ENCODE data around the gene SUGCT.
"Not testable (repeated sequence)": the region's sequence is repeated elsewhere in the genome, so short reads cannot be mapped to it uniquely, and the experiment has no call there.

The SUGCT gene

DNA sequence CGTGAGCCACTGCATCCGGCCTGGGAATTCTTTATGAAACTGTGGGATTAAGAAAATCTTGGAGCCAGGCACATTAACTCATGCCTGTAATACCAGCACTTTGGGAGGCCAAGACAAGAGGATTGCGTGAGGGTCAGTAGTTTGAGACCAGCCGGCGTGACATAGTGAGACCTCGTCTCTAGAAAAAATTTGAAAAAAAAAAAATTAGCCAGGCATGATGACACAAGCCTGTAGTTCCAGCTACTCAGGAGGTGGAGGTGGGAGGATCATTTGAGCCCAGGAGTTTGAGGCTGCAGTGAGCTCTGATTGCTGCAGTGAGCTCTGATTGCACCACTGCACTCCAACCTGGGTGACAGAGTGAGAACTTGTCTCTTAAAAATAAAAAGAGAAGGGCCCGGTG is 69.8 kb downstream of the SUGCT start:
- DNase-seq: no peak

DNA sequence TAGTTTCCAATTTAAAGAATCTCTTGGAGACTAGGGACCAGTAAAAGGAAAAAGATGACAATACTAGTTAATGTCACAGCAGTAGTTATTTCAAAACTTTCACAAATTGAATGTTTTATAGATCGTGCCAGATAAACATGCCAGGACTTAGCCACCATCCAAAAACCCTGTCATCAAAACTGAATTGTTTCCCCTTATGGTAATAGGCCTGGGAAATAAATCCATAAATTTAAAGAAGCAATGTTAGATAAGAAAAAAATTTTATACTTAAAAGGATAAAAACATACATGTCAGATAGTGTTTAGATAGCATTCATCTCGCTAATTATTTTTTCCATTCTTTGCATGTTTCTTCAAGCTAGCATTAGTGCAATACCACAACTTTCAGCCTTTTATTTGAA is 71.2 kb downstream of the SUGCT start:
- DNase-seq: no peak

DNA sequence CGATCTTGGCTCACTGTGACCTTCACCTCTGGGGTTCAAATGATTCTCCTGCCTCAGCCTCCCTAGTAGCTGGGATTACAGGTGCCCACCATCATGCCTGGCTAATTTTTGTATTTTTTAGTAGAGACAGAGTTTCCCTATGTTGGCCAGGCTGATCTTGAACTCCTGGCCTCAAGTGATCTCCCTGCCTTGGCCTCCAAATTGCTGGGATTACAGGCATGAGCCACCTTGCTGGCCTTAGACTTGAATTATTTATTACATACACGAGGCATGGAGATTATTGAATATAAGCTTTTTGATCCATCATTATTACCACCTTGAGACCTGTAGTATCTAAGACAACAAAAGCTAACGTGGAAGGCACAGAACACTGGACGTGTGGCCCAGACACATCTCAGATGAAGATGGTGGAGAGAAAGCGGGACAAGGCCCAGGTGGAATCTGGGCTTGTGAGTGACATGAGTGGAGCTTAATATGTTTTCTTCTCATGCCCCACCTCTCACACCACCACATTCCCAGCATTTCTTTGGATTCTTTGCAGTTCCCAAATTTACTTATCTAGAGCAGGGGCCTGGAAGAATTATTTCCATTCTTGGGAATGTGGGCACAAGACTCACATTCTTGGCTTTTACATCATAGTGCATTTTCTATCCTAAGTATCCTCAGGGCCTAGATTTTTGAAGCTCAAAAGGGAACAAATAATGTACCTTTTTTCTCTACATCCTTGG is 76.6 kb downstream of the SUGCT start:
- DNase-seq: no peak

DNA sequence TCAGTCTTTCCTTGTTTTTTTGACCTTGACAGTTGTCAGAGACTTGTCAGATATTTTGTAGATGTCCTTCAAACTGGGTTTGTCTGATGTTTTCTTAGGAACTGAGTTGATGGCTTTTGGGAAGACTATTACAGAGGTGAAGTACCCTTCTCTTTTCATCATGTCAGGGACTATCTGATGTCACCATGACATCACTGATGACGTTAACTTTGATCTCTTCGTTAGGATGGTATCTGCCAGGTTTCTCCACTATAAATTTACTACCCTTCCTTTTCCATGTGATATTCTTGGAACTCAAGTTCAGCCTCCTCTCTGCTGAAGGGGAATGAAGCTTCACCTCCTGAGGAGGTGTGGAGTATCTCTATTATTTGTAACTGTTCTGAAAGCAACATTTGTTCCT is 78.5 kb downstream of the SUGCT start:
- no peak for DNase-seq

DNA sequence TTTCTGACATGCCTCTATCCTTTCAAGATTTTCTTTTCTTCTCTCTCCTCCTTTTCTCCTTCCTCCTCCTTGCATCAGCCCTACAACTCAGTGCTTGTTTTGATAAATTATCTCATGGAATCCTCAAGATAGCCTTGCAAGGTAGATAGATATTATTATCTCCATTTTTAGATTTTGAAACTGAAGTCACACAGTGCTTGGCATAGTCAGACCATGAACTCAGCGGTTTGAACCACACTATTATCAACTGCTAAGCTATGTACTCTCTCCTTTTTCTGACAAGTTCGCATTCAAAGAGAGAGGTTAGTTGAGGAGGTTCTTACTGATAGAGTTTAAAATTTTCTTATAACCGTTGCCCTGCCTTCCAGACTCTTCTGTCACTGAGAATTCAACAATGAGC is 79.1 kb downstream of the SUGCT start:
- DNase-seq: no peak

DNA sequence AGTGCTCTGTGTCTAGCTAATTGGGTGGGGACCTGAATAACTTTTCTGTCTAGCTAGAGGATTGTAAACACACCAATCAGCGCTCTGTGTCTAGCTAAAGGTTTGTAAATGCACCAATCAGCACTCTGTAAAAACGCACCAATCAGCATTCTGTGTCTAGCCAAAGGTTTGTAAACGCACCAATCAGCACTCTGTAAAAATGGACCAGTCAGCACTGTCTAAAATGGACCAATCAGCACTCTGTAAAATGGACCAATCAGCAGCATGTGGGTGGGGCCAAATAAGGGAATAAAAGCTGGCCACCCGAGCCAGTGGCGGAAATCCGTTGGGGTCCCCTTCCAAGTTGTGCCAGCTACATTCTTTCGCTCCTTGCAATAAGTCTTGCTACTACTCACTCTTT is 83.8 kb downstream of the SUGCT start:
- DNase-seq: not testable (repeated sequence)

DNA sequence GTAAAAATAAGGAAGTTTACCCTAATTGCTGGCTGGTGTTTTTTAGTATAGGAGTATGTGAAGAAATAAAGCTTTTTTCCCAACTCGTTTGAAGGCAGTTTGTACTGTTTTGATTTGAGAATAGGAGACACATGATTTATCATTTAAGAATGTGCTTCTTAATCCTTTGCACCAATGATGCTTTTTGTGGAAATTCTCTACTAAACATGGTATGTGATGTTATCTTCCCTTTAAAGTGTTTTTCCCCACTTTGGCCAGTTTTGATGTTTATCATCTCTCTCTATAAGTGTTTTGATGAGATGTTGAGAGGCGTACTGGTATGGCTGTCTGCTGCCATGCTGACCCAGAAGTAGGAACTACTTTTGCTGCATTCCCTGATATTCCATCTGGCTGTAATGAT is 85.1 kb downstream of the SUGCT start:
- DNase-seq: no peak

DNA sequence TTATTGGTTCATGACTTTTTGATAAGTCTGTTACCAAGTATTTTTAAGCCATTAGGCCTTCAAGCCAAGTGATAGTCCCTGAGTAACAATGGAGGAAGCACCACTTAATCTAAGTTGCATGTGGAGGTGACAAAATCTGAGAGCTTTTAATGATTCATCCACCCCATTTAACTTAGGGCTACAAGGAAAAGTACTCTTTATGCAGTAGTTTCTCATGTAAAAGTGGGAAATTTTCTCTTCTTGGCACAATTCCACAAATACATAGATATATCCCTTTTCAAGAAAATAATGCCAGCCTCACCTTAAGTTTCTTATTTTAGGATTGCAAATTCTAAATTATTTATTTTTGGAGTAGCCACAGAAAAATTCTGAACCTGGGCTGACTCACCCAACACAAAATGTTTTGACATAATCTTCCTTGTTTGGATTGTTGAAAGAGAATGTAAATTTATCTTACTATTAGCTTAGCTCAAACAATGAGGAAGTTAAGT is 85.7 kb downstream of the SUGCT start:
- DNase-seq: no peak

DNA sequence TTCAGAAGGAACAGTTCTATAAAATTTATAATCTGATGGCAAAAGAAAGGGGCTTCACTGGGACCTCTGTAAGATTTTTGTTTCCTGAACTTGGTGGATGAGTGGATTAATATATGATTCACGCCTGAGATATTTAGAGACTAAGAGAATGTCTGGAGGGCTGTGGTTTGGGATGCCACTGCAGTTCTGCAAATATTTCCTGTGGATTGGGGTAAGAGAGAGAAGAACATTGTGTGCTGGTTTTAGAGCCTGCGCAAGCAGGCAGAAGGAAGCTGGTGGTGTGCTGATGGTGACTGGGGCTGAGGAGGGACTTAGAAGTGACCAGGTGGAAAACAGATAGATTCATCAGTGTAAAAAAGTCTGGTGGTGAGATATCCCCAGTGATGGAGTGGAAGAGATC is 87.0 kb downstream of the SUGCT start:
- no peak for DNase-seq

DNA sequence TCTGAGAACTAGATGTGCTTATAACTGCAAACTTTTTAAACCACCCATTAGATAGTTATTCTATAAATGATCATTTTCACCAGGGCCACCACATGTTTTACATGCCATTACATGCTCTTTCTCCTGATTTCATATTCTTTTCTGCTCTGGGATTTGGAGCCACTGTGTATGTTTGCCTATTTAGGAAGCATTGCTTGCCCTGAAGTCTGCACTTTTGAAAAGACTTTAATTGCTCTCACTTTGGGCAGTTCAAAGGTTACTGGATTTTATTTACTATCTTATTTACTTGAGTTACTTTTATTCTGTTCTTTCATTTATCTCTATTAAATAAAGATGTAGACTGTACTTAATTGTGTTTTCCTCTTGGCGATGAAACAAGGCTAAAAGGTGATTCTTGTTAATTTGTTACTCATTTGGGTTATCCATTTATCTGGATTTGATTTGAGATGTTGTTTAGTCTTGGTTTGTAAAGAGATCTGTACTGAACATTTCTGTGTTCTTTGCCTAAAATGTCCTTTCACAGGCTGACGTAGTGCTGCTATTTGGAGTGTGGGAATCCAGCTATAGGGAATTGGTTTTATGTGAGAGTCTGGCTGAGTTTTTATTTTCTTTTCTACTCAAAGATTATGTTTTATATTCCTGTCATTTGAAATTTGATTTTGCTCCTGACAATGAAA is 88.8 kb downstream of the SUGCT start:
- DNase-seq: no peak

DNA sequence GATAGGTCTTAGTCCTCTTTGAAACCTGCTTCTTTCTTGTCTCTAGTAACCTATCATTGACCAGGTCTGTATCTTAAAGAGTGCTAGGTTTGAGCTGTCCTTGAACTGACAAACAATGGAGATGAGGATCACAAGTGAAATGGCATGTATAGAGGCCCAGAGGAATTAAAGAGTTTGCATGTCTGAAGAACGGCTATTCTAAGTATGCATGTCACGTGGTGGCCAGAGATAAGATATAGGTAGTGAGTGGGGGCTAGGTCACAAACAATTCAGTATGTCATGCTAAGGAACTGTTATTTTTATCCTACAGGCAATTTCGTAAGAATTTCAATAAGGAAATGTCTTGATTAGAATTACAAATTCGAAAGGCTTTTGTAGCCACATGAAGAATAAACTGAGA is 95.3 kb downstream of the SUGCT start:
- DNase-seq: no peak

DNA sequence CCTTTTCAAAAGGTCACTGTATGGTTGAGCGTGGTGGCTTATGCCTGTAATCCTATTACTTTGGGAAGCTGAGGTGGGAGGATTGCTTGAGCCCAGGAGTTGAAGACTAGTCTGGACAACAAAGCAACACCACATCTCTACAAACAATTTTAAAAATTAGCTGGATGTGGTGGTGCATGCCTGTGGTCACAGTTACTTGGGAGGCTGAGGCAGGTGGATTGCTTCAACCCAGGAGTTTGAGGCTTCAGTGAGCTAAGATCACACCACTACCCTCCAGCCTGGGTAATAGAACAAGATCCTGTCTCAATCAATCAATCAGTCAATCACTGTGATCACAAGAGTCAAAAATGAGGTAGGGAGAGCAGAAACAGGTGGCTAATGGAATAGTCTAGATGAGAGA is 97.0 kb downstream of the SUGCT start:
- no peak for DNase-seq

DNA sequence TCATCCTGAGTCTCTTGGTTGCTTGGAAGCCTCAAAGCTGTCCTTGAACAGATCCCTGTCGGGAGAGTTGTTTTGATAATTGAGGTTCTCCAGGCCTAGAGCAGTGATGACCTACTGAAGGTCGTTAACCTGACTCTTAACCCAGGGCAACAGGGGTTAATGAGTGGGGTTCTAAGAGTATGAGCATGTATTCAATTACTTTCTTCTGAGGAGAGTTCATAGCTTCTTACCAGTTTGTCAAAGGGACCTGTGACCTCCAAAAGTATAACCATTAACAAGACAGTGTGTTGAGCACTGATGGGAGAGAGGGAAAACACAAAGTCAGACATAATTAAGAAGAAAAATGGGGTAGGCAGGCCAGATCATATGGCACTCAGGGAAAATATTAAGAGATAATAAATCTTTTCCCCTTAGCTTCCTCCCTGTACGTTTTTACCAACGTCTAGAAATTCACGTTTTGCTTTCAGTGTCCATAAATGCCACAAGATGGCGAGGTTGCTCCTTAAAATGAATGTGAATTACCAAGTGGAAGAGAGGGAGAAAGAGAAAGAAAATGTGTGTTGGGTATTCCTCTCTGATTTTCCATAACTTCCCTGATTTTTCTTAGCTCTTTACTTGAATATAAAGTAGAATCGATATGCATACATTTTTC is 97.6 kb downstream of the SUGCT start:
- DNase-seq: no peak

DNA sequence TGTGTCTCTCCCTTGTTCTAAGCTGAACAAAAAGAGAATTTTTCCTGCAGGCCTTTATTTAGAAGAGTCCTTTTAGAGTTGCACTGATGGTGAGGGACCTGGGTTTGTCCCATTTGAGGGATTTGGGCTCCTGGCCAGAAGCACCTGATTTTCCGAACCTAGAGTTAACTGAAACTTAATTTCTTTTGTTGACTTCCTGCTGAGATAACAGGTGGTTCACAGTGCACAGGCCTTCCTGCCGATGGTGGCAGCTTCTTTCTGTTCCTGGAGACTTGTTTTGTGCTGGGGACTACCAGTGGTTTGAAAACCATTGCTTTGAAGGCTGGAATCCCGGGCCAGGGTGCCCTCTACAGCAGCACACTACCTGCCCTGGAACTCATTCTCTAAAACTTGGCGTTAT is 99.2 kb downstream of the SUGCT start:
- no peak for DNase-seq

DNA sequence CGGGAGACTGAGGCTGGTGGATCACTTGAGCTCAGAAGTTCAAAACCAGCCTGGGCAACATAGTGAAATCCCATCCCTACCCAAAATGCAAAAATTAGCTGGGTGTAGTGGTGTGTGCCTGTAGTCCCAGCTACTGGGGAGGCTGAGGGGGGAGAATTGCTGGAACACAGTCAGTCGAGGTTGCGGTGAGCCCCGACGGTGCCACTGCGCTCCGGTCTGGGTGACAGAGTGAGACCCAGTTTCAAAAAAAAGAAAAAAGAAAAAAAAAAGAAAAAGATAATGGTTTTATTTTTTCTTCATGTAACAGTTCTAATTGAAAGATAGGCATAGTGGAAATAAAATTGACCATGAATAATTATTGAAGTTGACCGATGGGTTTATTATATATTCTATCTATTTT is 99.9 kb downstream of the SUGCT start:
- no peak for DNase-seq

DNA sequence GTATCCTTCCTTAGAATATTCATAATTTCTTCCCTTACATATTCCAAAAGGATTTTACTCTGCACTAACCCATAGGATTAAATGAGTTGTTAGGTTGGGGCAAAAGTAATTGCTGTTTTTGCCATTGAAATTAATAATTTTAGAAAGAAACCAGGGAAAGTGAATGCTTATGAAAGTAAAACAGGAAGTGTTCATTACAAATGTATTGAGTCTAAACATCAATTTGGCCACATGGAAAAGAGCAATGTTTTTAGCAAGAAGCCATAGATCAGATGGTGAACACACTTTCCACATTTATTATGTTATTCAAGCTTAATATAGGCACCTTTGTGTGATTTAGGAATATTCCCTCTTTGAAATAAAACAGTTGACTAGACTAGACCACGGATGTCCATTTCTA is 102.9 kb downstream of the SUGCT start:
- no peak for DNase-seq

DNA sequence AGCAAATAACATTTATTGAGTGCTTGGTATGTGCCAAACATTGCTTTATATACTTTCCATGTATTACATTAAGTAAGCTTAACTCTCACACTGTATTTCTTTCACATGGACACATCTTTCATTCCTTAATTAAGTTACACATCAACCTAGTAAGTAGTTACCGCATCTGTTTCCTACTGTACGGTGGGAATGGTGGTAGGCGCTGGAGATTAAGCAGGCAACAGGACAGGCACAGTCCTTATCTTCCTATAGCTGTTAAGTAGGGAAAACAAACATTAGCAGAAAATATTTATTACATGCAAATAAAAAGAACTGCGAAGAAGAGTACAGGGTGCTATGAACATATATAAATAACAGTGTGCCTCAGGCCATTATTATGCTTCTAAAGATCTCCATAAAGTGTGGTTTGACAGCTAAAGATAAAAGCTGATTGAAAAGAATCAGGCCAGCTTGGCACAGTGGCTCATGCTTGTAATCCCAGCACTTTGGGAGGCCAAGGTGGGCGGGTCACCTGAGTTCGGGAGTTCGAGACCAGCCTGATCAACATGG is 105.0 kb downstream of the SUGCT start:
- no peak for DNase-seq

DNA sequence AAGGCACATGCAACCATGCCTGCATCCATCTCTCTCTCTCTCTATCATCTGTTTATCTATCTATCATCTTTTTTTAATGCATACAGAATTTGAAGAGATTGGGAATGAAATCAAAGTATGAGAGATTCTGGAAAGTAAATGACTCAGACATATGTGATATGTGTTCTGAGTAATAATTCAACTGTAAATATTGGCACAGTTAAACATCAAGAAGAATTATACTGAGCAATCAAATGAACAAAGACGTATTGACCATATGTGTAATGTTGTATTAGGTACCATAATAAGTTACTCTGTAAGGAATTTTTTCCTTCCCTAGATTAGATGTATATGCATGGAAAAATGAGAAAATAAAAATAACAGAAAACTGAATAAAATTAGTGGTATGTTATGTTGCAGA is 108.3 kb downstream of the SUGCT start:
- no peak for DNase-seq

DNA sequence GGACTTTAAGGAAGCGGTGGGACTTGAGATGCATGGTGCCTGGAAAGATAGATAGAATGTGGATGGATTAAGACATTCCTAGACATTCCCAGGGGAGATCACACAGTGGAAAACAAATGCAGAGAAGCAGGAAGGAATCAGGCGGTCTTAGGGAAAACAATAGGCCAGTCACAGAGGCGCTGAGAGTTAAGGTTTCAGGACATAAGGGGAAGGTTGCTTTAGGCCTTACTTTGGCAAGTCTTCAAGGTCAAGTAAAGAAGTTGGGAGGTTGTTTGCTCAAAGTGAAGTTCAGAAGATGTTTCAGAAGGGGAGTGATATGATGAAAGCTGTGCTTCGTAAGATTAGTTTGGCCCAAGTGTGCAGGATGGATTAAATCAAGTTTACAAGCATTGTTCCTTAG is 109.4 kb downstream of the SUGCT start:
- no peak for DNase-seq

DNA sequence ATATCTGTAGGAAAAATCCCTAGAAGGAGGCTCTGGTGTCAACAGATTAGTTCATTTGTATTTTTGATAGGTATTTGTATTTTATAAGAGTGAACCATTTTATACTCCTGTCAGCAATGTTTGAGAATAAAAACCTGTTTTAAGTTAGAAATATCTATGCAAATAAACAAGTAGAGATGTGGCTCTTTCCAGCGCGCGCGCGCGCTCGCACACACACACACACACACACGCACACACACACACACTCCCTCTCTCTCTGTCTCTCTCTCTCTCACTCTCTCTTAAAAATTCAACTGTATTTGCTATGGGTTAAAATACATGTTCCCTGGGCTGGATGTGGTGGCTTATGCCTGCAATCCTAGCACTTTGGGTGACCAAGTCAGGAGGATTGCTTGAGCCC is 113.9 kb downstream of the SUGCT start:
- no peak for DNase-seq

DNA sequence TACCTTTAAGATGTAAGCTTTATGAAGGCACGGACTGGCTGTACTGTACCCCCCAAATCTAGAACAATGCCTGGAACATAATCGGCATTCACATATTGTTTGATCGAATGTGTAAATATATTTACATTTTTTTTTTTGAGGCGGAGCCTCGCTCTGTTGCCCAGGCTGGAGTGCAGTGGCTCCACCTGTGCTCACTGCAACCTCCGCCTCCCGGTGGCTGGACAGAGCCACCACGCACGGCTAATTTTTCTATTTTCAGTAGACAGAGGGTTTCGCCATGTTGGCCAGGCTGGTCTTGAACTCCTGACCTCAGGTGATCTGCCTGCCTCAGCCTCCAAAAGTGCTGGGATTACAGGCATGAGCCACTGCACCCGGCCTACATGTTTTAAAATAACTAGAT is 118.6 kb downstream of the SUGCT start:
- DNase-seq: not testable (repeated sequence)

DNA sequence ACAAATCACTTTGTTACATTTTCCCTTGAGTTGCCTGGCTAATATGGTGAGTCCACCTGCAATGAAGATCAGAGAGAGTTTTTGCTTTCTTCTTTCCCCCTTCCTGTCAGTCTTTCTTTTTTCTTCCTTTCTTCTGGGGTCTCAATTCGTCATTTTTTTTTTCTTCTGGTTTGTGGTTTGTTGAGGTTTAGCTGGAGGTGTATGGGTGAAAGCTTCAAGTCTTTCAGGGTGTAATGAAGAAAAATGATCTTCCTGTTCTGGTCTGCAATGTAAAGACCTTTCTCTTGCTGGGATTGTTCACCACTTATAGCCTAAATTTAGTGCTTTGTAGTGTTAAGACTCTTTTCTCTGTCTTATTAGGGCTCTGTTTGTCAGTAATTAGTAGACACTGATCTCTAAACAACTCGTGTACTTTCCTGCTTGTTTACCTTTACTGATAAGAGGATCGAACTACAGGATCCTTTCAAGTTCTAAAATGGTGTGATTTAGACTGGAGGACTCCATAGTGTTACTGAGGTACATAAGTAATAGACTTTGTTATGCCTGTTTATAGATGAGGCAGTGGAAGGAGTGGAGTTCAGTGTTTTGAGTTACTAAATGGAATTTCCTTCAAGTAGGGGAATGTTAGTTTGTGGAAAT is 129.1 kb downstream of the SUGCT start:
- no peak for DNase-seq

DNA sequence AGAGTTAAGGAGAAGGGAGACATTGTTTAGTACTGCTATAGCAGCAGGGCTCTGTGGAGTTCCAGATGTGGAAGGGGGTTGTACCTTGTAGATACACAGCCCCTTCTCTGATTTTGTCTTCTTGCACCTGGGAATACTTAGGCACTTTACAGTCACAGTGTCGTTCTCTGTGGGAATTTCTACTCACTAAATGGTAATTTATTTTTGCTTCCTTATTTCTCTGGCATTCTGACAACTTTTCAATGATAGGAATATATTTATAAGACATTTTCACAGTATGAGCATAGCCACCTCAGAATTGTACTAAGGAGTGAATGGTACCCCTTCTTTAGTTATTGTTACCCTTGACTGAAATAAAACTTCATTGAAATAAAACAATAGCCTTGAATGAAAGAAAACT is 132.8 kb downstream of the SUGCT start:
- DNase-seq: no peak
